Amniotic stem cell (primary cell): ENCODE data around the gene MMRN2.
"Not testable (repeated sequence)": the region's sequence is repeated elsewhere in the genome, so short reads cannot be mapped to it uniquely, and the experiment has no call there.

Experiments used
- DNase-seq: peaks from one replicate; lab custom pipeline; 2025; lab: John Stamatoyannopoulos, UW

The MMRN2 gene

GRCh38 chr10:86956195-86956847 is 1.1 kb downstream of the MMRN2 start:
- DNase-seq = no peak

- DNase-seq = no peak
Observed at GRCh38 chr10:86955501-86956194, 1.8 kb downstream of the MMRN2 start.

- DNase-seq = no peak
Observed at GRCh38 chr10:86954681-86955500, 2.5 kb downstream of the MMRN2 start.

GRCh38 chr10:86953747-86954680 is 3.4 kb downstream of the MMRN2 start:
- DNase-seq = no peak

- not testable (repeated sequence) for DNase-seq
Observed at GRCh38 chr10:86952697-86953096, 4.7 kb downstream of the MMRN2 start.

- no peak for DNase-seq
Observed at GRCh38 chr10:86952106-86952505, 5.3 kb downstream of the MMRN2 start.

GRCh38 chr10:86951184-86951761 is 6.1 kb downstream of the MMRN2 start:
- no peak for DNase-seq

- DNase-seq = no peak
Observed at GRCh38 chr10:86950349-86950748, 7.1 kb downstream of the MMRN2 start.

GRCh38 chr10:86947806-86948205 is 9.6 kb downstream of the MMRN2 start:
- DNase-seq = not testable (repeated sequence)

GRCh38 chr10:86946213-86947155 is 10.9 kb downstream of the MMRN2 start:
- DNase-seq = no peak

GRCh38 chr10:86945361-86946212 is 11.8 kb downstream of the MMRN2 start:
- no peak for DNase-seq

- no peak for DNase-seq
Observed at GRCh38 chr10:86944907-86945306, 12.5 kb downstream of the MMRN2 start.

GRCh38 chr10:86944471-86944870 is 12.9 kb downstream of the MMRN2 start:
- DNase-seq = no peak

GRCh38 chr10:86944031-86944419 is 13.4 kb downstream of the MMRN2 start:
- DNase-seq = no peak

GRCh38 chr10:86943316-86944030 is 13.9 kb downstream of the MMRN2 start:
- DNase-seq = no peak

- no peak for DNase-seq
Observed at GRCh38 chr10:86942441-86943315, 14.7 kb downstream of the MMRN2 start.

- DNase-seq = no peak
Observed at GRCh38 chr10:86941991-86942421, 15.4 kb downstream of the MMRN2 start.

GRCh38 chr10:86941426-86941825 is 16.0 kb downstream of the MMRN2 start:
- no peak for DNase-seq
